HEK293 (cell line): Measurements from ENCODE around the gene NAV2.

Experiments
- CTCF ChIA-PET: fragments of 350-600 bp; formaldehyde crosslinking; extraction: SDS; loops from one replicate; lab custom pipeline; 2021; ENCODE audit warnings: antibody characterized with exemption; lab: Yijun Ruan, JAX
- POLR2A ChIA-PET: fragments of 300-600 bp; formaldehyde crosslinking; extraction: SDS; loops from one replicate; lab custom pipeline; 2020; ENCODE audit warnings: antibody characterized with exemption, inconsistent platforms; lab: Yijun Ruan, JAX
- H3K27ac ChIP-seq: fragments of 200-500 bp; sonication (Bioruptor generic); 2 replicates; pipeline ENCODE4 v1.5.1; 2014; ENCODE audit warnings: low read depth, low read length, control low read depth, inconsistent platforms; ENCODE audit errors: extremely low read depth
- H3K36me3 ChIP-seq, 2 experiments: fragments of 200-500 bp in 1 of 2; sonication (Bioruptor generic) in 1 of 2; 1 replicate in 1 of 2; 2 replicates in 1 of 2; pipeline ENCODE4 v1.5.1; 2014 to 2017; ENCODE audit warnings: inconsistent platforms in 2 of 2, low read length in 2 of 2; ENCODE audit not compliant: control insufficient read depth in 2 of 2, insufficient read depth in 1 of 2
- H3K4me1 ChIP-seq: fragments of 200-500 bp; sonication (Bioruptor generic); 2 replicates; pipeline ENCODE4 v1.5.1; 2014; ENCODE audit warnings: mild to moderate bottlenecking, low read length, inconsistent platforms; ENCODE audit not compliant: control insufficient read depth, insufficient read depth
- H3K4me3 ChIP-seq: 2 replicates; pipeline ENCODE4 v1.5.1; 2011; ENCODE audit warnings: low read depth, mild to moderate bottlenecking, control low read depth, low read length, moderate library complexity
- H3K9me3 ChIP-seq: fragments of 200-500 bp; sonication (Bioruptor generic); 2 replicates; pipeline ENCODE4 v1.5.1; 2014; ENCODE audit warnings: low read depth, low read length, inconsistent platforms; ENCODE audit not compliant: control insufficient read depth, insufficient read depth
- HIC1 ChIP-seq: fragments of 450-650 bp; formaldehyde crosslinking; IDR thresholded peaks from 2 replicates; pipeline ENCODE4 v1.5.1; 2016; ENCODE audit warnings: missing biosample characterization, missing genetic modification characterization
- KLF7 ChIP-seq: fragments of 450-650 bp; formaldehyde crosslinking; IDR thresholded peaks from 2 replicates; pipeline ENCODE4 v1.5.1; 2016; ENCODE audit warnings: missing biosample characterization, missing genetic modification characterization, borderline replicate concordance
- KLF9 ChIP-seq: fragments of 450-650 bp; formaldehyde crosslinking; IDR thresholded peaks from 2 replicates; pipeline ENCODE4 v1.5.1; 2016; ENCODE audit warnings: missing biosample characterization, missing genetic modification characterization, low read depth
- MEIS1 ChIP-seq: sonication (generic); formaldehyde crosslinking; IDR thresholded peaks from 2 replicates; pipeline ENCODE4 v1.8.1; 2022; ENCODE audit warnings: missing genetic modification reagents, mild to moderate bottlenecking, borderline replicate concordance
- YY2 ChIP-seq: fragments of 450-650 bp; formaldehyde crosslinking; IDR thresholded peaks from 2 replicates; pipeline ENCODE4 v1.5.1; 2016; ENCODE audit warnings: missing biosample characterization, missing genetic modification characterization
- ZBTB21 ChIP-seq: fragments of 450-650 bp; formaldehyde crosslinking; IDR thresholded peaks from 2 replicates; pipeline ENCODE4 v1.5.1; 2017; ENCODE audit warnings: missing biosample characterization, missing genetic modification characterization
- ZBTB8A ChIP-seq: fragments of 450-650 bp; formaldehyde crosslinking; IDR thresholded peaks from 2 replicates; pipeline ENCODE4 v1.5.1; 2016; ENCODE audit warnings: missing biosample characterization, missing genetic modification characterization
- ZFP37 ChIP-seq: fragments of 450-650 bp; formaldehyde crosslinking; IDR thresholded peaks from 2 replicates; pipeline ENCODE4 v1.5.1; 2016; ENCODE audit warnings: missing biosample characterization, missing genetic modification characterization
- ZNF10 ChIP-seq: fragments of 450-650 bp; formaldehyde crosslinking; IDR thresholded peaks from 2 replicates; pipeline ENCODE4 v1.5.1; 2017; ENCODE audit warnings: missing biosample characterization, missing genetic modification characterization
- ZNF138 ChIP-seq: fragments of 450-650 bp; formaldehyde crosslinking; IDR thresholded peaks from 2 replicates; pipeline ENCODE4 v1.5.1; 2016; ENCODE audit warnings: missing biosample characterization, missing genetic modification characterization, borderline replicate concordance
- ZNF140 ChIP-seq: fragments of 450-650 bp; formaldehyde crosslinking; IDR thresholded peaks from 2 replicates; pipeline ENCODE4 v1.5.1; 2016; ENCODE audit warnings: missing biosample characterization, missing genetic modification characterization
- ZNF214 ChIP-seq: fragments of 450-650 bp; formaldehyde crosslinking; IDR thresholded peaks from 2 replicates; pipeline ENCODE4 v1.5.1; 2017; ENCODE audit warnings: missing biosample characterization, mild to moderate bottlenecking, missing genetic modification characterization, borderline replicate concordance
- ZNF341 ChIP-seq: fragments of 450-650 bp; formaldehyde crosslinking; IDR thresholded peaks from 2 replicates; pipeline ENCODE4; 2016; ENCODE audit warnings: low read depth, missing biosample characterization, missing genetic modification characterization
- ZNF391 ChIP-seq: fragments of 450-650 bp; formaldehyde crosslinking; IDR thresholded peaks from 2 replicates; pipeline ENCODE4 v1.5.1; 2016; ENCODE audit warnings: low read depth, missing biosample characterization, missing genetic modification characterization, borderline replicate concordance
- ZNF510 ChIP-seq: fragments of 450-650 bp; formaldehyde crosslinking; IDR thresholded peaks from 2 replicates; pipeline ENCODE4 v1.5.1; 2018; ENCODE audit warnings: mild to moderate bottlenecking, missing genetic modification characterization, missing biosample characterization; ENCODE audit not compliant: insufficient replicate concordance
- ZNF514 ChIP-seq: fragments of 450-650 bp; formaldehyde crosslinking; IDR thresholded peaks from 2 replicates; pipeline ENCODE4 v1.5.1; 2016; ENCODE audit warnings: missing biosample characterization, missing genetic modification characterization
- ZNF549 ChIP-seq: fragments of 450-650 bp; IDR thresholded peaks from 2 replicates; pipeline ENCODE4 v1.5.1; 2018; ENCODE audit warnings: missing biosample characterization, missing genetic modification characterization, mild to moderate bottlenecking, inconsistent platforms, moderate library complexity
- ZNF596 ChIP-seq: fragments of 450-650 bp; IDR thresholded peaks from 2 replicates; pipeline ENCODE4 v1.5.0; 2018; ENCODE audit warnings: missing biosample characterization, mild to moderate bottlenecking, missing genetic modification characterization, moderate library complexity
- ZNF600 ChIP-seq: fragments of 450-650 bp; formaldehyde crosslinking; IDR thresholded peaks from 2 replicates; pipeline ENCODE4 v1.5.1; 2016; ENCODE audit warnings: missing biosample characterization, missing genetic modification characterization
- ZNF621 ChIP-seq: fragments of 450-650 bp; formaldehyde crosslinking; IDR thresholded peaks from 2 replicates; pipeline ENCODE4 v1.5.1; 2017; ENCODE audit warnings: missing biosample characterization, missing genetic modification characterization
- ZNF624 ChIP-seq: fragments of 450-650 bp; formaldehyde crosslinking; IDR thresholded peaks from 2 replicates; pipeline ENCODE4 v1.5.1; 2017; ENCODE audit warnings: missing biosample characterization, missing genetic modification characterization
- ZNF629 ChIP-seq: fragments of 450-650 bp; formaldehyde crosslinking; IDR thresholded peaks from 2 replicates; pipeline ENCODE4 v1.5.1; 2017; ENCODE audit warnings: missing biosample characterization, missing genetic modification characterization
- ZNF654 ChIP-seq: fragments of 450-650 bp; formaldehyde crosslinking; IDR thresholded peaks from 2 replicates; pipeline ENCODE4 v1.5.1; 2016; ENCODE audit warnings: low read depth, missing biosample characterization, missing genetic modification characterization
- ZNF670 ChIP-seq: fragments of 450-650 bp; formaldehyde crosslinking; IDR thresholded peaks from 2 replicates; pipeline ENCODE4 v1.5.1; 2016; ENCODE audit warnings: missing biosample characterization, missing genetic modification characterization, low read depth
- ZSCAN30 ChIP-seq: fragments of 450-650 bp; IDR thresholded peaks from 2 replicates; pipeline ENCODE4 v1.5.1; 2018; ENCODE audit warnings: missing biosample characterization, mild to moderate bottlenecking, missing genetic modification characterization, moderate library complexity
- TF ChIP-seq, protein P1 (sequence below): fragments of 450-650 bp; formaldehyde crosslinking; IDR thresholded peaks from 2 replicates; pipeline ENCODE4 v1.5.1; 2016; ENCODE audit warnings: missing biosample characterization, missing genetic modification characterization

The NAV2 gene

DNA sequence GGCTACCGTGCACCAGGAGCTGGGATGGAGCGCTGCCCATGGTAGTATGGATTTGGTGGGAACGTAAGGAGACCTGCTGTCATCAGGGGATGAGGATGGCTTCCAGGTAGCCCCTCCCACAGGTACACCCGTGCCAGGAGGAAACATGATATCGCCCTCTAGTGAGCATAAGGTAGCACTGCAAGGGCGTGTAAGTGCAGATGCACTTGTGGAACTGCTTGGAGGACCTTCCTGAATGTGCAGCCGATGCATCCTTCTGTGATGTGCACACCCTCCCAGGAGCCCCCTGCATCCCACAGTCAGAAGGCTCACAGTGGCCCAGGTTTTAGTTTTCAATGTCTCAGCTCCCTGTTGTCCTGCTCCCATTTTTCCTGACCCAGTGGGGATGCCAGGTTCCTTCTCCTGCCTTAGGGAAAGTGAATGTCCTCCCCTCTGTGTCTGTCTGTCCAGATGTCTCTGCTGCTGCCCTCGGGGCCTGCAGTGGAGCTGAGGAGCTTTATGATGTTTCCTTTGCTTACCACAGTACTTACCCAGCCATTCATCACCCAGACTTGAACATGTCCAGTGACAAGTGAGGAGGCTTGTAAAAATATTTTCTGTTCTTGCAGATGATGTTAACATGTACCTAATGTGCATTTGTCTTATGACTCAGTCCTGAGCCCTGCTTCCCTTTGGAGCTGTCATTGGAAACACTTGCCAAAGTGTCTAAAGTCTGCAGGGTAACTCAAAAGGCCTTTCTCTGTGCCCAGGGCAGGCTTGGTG, 398.5 kb downstream of the NAV2 start (continued):
- TF ChIP-seq, protein P1, sequence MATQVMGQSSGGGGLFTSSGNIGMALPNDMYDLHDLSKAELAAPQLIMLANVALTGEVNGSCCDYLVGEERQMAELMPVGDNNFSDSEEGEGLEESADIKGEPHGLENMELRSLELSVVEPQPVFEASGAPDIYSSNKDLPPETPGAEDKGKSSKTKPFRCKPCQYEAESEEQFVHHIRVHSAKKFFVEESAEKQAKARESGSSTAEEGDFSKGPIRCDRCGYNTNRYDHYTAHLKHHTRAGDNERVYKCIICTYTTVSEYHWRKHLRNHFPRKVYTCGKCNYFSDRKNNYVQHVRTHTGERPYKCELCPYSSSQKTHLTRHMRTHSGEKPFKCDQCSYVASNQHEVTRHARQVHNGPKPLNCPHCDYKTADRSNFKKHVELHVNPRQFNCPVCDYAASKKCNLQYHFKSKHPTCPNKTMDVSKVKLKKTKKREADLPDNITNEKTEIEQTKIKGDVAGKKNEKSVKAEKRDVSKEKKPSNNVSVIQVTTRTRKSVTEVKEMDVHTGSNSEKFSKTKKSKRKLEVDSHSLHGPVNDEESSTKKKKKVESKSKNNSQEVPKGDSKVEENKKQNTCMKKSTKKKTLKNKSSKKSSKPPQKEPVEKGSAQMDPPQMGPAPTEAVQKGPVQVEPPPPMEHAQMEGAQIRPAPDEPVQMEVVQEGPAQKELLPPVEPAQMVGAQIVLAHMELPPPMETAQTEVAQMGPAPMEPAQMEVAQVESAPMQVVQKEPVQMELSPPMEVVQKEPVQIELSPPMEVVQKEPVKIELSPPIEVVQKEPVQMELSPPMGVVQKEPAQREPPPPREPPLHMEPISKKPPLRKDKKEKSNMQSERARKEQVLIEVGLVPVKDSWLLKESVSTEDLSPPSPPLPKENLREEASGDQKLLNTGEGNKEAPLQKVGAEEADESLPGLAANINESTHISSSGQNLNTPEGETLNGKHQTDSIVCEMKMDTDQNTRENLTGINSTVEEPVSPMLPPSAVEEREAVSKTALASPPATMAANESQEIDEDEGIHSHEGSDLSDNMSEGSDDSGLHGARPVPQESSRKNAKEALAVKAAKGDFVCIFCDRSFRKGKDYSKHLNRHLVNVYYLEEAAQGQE (tag by site-specific recombination): peak; percentile 73; the same call in 1 of the 2 replicates
- TF ChIP-seq KLF9 (tag by site-specific recombination): peak; percentile 27; the same call in 1 of the 2 replicates
- no peak for TF ChIP-seq ZNF214 (tag by site-specific recombination)
- TF ChIP-seq ZFP37 (tag by site-specific recombination): 0 out of 2 replicates have a peak, but pooled peaks have one; percentile 44
- no peak for TF ChIP-seq KLF7 (tag by site-specific recombination)
- TF ChIP-seq ZNF654: peak; percentile 70
- TF ChIP-seq ZNF10 (tag by site-specific recombination): peak; percentile 75
- TF ChIP-seq ZNF341: no peak
- TF ChIP-seq ZSCAN30: 0 out of 2 replicates have a peak, but pooled peaks have one; percentile 14
- TF ChIP-seq, all 188 proteins: peak for 15

GRCh38 chr11:20111871-20112270, 399.2 kb downstream of the NAV2 start:
- H3K4me3 ChIP-seq: no peak overlapping the region
- peaks cover 3% of the 10 kb centered on the region; the same call in 1 of the 2 replicates for H3K4me1 ChIP-seq
- peaks cover 0 to 27% of the 10 kb centered on the region in 2 experiments; a peak in 1 of 3 replicates for H3K36me3 ChIP-seq
- TF ChIP-seq ZNF621 (tag by site-specific recombination): no peak
- no peak for TF ChIP-seq ZNF140 (tag by site-specific recombination)
- TF ChIP-seq ZNF670 (tag by site-specific recombination): no peak
- TF ChIP-seq ZNF549 (tag by site-specific recombination): no peak
- no peaks in the 10 kb centered on the region for H3K9me3 ChIP-seq
- ChIA-PET CTCF (interaction anchor here (0.8 to 8.6 kb wide), 28 partner anchors 10 to 554 kb away, joined by 3 to 70 read pairs (median 4); no protein-coding TSS in a partner anchor), POLR2A (interaction anchor here (0.5 to 1.5 kb wide), 2 partner anchors 61 to 84 kb away, joined by 4 to 7 read pairs; no protein-coding TSS in a partner anchor)
- peak overlapping the region; percentile 38 for H3K27ac ChIP-seq

DNA sequence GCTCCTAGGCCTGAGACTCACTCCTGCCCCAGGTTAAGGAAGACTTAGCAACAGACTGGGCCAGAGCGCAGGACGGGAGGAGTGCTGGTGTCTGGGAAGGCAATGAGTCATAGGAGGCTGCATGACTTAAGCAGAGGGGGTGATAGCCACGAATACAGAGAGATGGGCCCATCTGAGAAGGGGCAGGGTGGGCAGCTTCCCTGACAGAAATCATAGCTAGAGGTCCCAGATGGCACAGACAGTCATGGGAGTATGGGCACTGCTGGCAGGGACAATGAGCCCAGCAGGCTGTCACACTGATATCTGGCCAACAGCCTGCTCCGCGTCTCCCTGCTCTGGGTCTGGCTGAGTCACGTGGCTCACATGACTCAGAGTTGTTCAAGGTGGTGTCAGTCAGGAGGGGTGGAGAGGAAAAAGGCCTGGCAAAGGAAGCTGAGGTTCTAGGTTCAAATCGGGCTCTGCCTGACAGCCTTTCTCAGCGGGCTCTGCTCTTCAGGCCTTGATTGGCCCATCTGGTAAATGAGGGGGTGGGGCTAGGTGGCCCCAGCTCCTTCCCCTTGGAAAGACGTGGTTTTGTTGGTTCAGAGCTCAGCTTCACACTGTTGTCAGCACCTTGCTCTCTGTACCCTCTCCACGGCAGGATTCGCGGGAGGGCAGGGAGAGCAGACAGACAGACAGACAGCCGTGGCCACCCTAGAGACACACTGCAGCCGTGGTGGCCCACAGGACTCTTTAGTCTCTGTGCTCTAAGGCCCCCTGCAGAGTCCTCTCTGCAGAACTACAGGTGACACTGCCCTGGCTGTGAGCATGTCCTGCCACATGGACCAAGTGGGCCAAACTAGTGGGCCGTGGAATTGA, 399.9 kb downstream of the NAV2 start:
- Histone ChIP-seq H3K36me3 (peaks cover 0 to 29% of the 10 kb centered on the region in 2 experiments; a peak in 1 of 3 replicates), H3K4me3 (peak overlapping the region; percentile 19), H3K4me1 (peaks cover 3% of the 10 kb centered on the region; the same call in 1 of the 2 replicates), H3K27ac (peak overlapping the region; percentile 38), H3K9me3 (no peaks in the 10 kb centered on the region)
- POLR2A ChIA-PET: interaction anchor here (0.5 to 1.5 kb wide), 2 partner anchors 62 to 85 kb away, joined by 4 to 7 read pairs; no protein-coding TSS in a partner anchor
- CTCF ChIA-PET: interaction anchor here (0.6 to 8.6 kb wide), 22 partner anchors 9 to 555 kb away, joined by 3 to 70 read pairs (median 4); no protein-coding TSS in a partner anchor
- no peak for TF ChIP-seq ZNF624 (tag by site-specific recombination)
- no peak; the same call in 1 of the 2 replicates for TF ChIP-seq ZNF391 (tag by site-specific recombination)
- TF ChIP-seq YY2: no peak
- no peak for TF ChIP-seq ZNF510
- TF ChIP-seq ZBTB8A (tag by site-specific recombination): peak; percentile 30; the same call in 1 of the 2 replicates
- TF ChIP-seq ZNF629 (tag by site-specific recombination): peak; percentile 87
- TF ChIP-seq ZBTB21 (tag by site-specific recombination): no peak
- TF ChIP-seq ZNF514 (tag by site-specific recombination): no peak
- TF ChIP-seq ZNF10 (tag by site-specific recombination): no peak
- peak; percentile 88 for TF ChIP-seq HIC1
- peak; percentile 98 for TF ChIP-seq ZNF600 (tag by site-specific recombination)
- TF ChIP-seq ZNF138: no peak
- no peak for TF ChIP-seq ZNF596 (tag by site-specific recombination)
- no peak for TF ChIP-seq MEIS1 (CRISPR knock-in tag)
